GM12874 (cell line): ENCODE measurements around the gene KLF18.

Source experiments
- TF ChIP-seq, protein P1 (sequence below): IDR thresholded peaks from 2 replicates; pipeline ENCODE4 v1.5.1; 2011; ENCODE audit warnings: low read depth, mild to moderate bottlenecking, control low read depth, low read length, moderate library complexity; ENCODE audit not compliant: insufficient read depth

The KLF18 gene

DNA sequence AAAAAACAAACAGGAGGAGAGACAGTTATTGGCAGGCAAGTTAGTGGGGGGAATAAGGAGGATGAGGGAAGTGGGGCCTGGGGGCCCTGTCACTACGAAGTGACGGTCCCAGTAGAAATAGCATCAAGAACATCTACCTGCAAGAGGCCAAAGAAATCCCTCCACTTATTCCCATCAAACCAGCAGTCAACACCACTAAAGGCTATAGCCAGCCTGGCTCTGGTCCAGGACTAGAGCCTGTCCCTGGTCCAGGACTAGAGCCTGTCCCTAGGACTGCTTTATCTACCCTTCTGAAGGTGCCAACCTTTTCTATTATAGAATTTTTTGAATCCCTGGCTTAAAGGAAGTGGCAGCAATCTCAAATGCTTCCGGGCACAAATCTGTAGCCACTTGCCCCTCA lies 3.2 kb downstream of the KLF18 start:
- TF ChIP-seq, protein P1, sequence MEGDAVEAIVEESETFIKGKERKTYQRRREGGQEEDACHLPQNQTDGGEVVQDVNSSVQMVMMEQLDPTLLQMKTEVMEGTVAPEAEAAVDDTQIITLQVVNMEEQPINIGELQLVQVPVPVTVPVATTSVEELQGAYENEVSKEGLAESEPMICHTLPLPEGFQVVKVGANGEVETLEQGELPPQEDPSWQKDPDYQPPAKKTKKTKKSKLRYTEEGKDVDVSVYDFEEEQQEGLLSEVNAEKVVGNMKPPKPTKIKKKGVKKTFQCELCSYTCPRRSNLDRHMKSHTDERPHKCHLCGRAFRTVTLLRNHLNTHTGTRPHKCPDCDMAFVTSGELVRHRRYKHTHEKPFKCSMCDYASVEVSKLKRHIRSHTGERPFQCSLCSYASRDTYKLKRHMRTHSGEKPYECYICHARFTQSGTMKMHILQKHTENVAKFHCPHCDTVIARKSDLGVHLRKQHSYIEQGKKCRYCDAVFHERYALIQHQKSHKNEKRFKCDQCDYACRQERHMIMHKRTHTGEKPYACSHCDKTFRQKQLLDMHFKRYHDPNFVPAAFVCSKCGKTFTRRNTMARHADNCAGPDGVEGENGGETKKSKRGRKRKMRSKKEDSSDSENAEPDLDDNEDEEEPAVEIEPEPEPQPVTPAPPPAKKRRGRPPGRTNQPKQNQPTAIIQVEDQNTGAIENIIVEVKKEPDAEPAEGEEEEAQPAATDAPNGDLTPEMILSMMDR = no peak

DNA sequence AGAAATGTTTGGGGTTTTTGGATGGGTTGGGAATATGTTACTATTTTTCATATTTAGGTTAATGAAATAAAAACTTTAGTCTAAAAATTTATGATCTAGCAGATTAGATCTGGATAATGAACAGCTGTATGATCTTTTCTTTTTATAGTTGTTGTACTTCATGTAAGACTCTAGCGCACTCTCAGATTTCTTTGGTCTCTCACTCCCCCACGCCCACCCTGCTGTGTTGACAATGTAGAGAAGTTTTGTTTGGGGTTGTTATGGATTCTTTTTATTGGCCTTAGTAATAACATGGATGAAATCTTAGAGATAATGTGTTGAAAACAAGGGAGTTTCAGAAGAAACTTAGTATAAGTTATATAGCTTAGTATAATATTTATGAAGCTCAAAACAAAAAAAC lies 5.5 kb downstream of the KLF18 start:
- TF ChIP-seq, protein P1 = no peak

DNA sequence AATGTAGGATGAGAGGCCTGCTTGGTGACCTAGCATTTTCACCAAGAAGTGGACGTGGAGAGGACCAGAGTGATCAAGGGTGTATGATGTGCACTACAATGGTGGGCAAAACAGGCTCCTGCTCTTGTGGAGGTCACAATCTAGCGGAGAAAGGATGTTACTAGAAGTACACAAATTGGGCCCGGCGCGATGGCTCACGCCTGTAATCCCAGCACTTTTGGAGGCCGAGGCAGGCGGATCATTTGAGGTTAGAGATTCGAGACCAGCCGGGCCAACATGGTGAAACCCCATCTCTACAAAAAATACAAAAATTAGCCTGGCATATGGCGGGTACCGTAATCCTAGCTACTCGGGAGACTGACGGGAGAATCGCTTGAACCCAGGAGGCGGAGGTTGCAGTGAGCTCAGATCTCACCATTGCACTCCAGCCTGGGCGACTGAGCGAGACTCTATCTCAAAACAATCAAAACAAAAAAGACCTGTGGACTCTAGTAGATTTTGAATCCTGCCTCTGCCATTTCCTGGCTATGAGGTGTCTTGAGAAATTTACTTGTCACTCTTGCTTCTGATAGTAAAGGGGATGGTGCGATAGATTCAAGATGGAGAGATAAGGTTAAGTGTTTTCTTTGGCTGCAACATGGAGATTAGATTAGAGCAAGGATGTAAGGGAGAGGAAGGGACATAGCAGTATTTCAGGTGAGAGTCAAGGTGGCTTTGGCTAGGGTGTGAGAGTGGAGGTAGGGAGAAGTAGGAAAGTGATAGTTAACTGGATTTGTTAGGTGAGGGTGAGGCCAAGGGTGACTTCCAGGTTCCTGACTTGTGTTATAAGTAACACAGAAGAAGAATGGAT lies 7.1 kb downstream of the KLF18 start:
- TF ChIP-seq, protein P1 = no peak

DNA sequence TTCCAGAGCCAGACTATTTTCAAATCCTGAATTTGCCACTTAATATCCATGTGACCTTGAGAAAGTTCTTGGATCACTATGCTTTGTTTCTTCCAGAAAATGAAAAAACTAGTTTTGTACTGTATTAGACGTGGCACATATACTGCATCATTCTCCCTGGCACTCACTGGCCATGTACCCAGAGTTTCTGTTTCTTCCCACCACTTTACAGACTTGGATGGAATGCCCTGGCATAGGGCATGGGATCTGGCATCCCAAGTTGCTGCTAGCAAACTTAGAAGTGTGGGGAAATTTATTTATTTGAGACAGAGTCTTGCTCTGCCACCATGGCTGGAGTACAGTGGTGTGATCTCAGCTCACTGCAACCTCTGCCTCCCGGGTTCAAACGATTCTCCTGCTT lies 10.0 kb downstream of the KLF18 start:
- TF ChIP-seq, protein P1 = no peak

DNA sequence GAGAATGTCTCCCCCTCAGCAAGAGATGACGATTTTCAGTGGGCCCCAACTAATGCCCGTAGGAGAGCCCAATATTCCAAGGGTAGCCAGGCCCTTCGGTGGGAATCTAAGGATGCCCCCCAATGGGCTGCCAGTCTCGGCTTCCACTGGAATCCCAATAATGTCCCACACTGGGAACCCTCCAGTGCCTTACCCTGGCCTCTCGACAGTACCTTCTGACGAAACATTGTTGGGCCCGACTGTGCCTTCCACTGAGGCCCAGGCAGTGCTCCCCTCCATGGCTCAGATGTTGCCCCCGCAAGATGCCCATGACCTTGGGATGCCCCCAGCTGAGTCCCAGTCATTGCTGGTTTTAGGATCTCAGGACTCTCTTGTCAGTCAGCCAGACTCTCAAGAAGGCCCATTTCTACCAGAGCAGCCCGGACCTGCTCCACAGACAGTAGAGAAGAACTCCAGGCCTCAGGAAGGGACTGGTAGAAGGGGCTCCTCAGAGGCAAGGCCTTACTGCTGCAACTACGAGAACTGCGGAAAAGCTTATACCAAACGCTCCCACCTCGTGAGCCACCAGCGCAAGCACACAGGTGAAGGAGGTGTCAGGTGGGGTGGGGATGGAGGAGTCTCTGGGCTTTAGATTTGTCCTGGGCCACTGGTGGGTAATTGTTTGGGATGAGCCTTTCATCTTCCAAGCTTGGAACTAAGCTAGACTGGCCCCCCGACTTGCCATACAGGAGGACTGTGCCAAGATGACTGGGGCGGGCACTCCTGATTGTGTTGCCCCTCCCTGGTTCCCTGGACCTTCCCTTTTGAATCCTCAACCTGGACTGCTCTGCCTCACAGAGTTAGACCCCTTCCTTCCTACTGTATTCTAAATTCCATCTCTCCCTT lies 11.6 kb downstream of the KLF18 start:
- TF ChIP-seq, protein P1 = no peak

DNA sequence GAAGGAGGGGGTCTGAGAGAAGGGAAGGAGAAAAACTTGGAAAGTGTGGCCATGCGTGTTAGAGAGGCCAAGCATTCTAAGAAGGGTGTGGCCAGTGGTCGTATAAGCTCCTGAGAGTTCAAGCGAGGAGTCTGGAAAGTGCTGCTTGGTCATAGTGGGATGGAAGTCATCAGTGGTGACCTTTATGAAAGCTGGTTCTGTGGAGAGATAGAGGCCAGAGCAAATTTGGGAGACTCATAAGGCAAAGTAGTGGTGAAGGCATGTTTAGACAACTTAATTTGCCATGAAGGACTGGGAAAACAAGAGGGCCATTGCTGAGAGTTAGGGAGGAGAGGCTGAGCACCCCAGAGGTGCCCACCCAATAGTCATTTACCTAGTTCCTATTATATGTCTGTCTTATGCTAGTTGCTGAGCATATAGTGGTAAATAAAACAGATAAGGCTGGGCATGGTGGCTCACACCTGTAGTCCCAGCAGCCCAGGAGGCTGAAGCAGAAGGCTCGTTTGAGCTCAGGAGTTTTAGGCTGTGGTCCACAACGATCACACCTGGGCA lies 21.0 kb downstream of the KLF18 start:
- TF ChIP-seq, protein P1 = no peak

DNA sequence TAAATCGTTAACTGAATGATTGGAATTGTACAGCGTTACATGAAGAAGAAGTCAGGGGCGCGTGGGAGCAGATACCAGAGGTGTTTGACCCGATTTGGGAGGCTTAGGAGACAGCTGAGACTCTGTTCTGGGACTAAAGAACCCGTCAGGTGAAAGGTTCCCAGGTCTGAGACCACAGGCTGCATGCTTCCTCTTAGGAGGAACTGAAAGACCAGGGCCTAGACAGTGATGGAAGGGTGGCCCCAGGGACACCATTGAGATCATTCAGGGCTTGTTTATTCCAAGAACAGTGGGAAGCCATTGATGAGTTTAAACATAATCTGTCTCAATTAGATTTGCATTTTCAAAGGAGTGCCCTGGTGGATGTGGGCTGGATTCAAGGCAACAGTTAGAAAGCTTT lies 21.9 kb downstream of the KLF18 start:
- TF ChIP-seq, protein P1 = no peak
